Measurements from ENCODE around the gene SLC6A11. TPM values are rescaled to one million over a fixed set of nuclear protein-coding genes. Genes with fewer than 3 reads are reported as not detected.

SLC6A11 gene
- total and polyA plus RNA-seq, 2 donors (not counting 1 experiment from before 2014, with no cell fraction given): not detected

DNA sequence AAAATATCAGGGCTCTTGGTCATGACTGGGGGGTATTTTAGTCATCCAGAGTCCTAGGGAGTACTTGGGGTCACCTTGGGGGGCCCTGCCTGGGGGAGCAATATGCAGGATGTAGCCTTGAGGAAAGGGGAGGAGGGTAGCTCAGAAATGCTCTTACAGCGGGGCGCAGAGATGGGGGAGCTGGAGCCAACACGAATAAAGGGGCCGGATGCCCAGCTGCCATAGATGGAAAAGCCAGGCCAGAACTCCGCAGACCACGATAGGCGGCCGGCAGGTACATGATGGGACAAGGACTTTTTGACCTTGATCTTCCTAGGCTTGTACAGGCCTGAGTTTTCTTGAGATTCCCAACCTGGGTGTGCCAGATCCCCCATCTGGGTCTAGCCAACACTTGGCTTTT lies 128.8 kb downstream of the SLC6A11 start:
- WGBS (ENCODE audit: insufficient coverage): 97% methylated on average over 8 of the region's 8 CpGs
- intact Hi-C loops (cut with micrococcal nuclease): no loop called here
- POLR2A ChIA-PET: no interaction called here

More for the DNA sequence above, 128.8 kb downstream of the SLC6A11 start:
- Histone ChIP-seq H4K20me1 (ENCODE audit: control insufficient read depth, insufficient read depth, low read length, poor library complexity, severe bottlenecking) (no peaks in the 10 kb centered on the region), H3K4me1 (ENCODE audit: control insufficient read depth in 2 of 2, insufficient read depth in 2 of 2, low read length in 2 of 2) (no peaks in the 10 kb centered on the region), H3K9me3 (ENCODE audit: control extremely low read depth in 1 of 3, control insufficient read depth in 2 of 3, insufficient read depth in 1 of 3, low read length in 2 of 3) (peaks cover 0 to 11% (median 6%) of the 10 kb centered on the region in 3 donors), H3K27ac (ENCODE audit: low read length in 2 of 2) (no peak overlapping the region), H3K79me2 (ENCODE audit: control insufficient read depth, insufficient read depth, low read length) (no peaks in the 10 kb centered on the region), H3K36me3 (replicated peaks in 1 of 2; ENCODE audit: control extremely low read depth in 1 of 2, control insufficient read depth in 1 of 2, extremely low read depth in 1 of 2, insufficient read depth in 2 of 2, low read length in 1 of 2) (no peaks in the 10 kb centered on the region), H3K27me3 (replicated peaks in 1 of 4; ENCODE audit: control extremely low read depth in 1 of 4, control insufficient read depth in 3 of 4, insufficient read depth in 4 of 4, low read length in 3 of 4) (peaks cover 0 to 3% (median 0%) of the 10 kb centered on the region in 4 experiments), H3K4me2 (replicated peaks; ENCODE audit: low read depth, low read length, poor library complexity, severe bottlenecking) (no peak overlapping the region), H2AFZ (ENCODE audit: insufficient read depth, low read depth, low read length, poor library complexity, severe bottlenecking) (no peak overlapping the region), H3K9ac (ENCODE audit: low read length) (no peak overlapping the region), H3K4me3 (ENCODE audit: control extremely low read depth in 1 of 5, extremely low read depth in 1 of 5, insufficient read depth in 1 of 5, low read depth in 2 of 5, low read length in 4 of 5) (no peak overlapping the region)
- no peak for ATAC-seq (ENCODE audit: low read depth)
- TF ChIP-seq EZH2 (IDR thresholded peaks at IDR 0.05; ENCODE audit: borderline replicate concordance, insufficient read depth, low read depth, low read length, poor library complexity, severe bottlenecking): no peak
- no peak for TF ChIP-seq CTCF (IDR thresholded peaks at IDR 0.05)
- CTCF ChIA-PET: interaction anchor here (0.6 to 1.2 kb wide), 2 partner anchors 22 to 1034 kb away, joined by 3 read pairs; no protein-coding TSS in a partner anchor
- Mint-ChIP-seq H3K27me3 (peaks cover 18% of the 10 kb centered on the region), H3K4me1 (no peaks in the 10 kb centered on the region), H3K9me3 (ENCODE audit: insufficient read depth) (no peaks in the 10 kb centered on the region), H3K4me3 (no peak overlapping the region), H3K27ac (no peak overlapping the region)
- no peak for DNase-seq

Data from B cell (primary cell).